GF-D8 (cell line): ENCODE data around the gene RAB36.

ENCODE experiments used
- DNase-seq: peaks from one replicate; lab custom pipeline; 2025; lab: John Stamatoyannopoulos, UW

RAB36 gene

GRCh38 chr22:23206915-23207314, 61.6 kb downstream of the RAB36 start:
- no peak for DNase-seq

GRCh38 chr22:23207729-23208393, 62.6 kb downstream of the RAB36 start:
- DNase-seq: no peak

GRCh38 chr22:23210428-23211170, 65.3 kb downstream of the RAB36 start:
- no peak for DNase-seq

DNA sequence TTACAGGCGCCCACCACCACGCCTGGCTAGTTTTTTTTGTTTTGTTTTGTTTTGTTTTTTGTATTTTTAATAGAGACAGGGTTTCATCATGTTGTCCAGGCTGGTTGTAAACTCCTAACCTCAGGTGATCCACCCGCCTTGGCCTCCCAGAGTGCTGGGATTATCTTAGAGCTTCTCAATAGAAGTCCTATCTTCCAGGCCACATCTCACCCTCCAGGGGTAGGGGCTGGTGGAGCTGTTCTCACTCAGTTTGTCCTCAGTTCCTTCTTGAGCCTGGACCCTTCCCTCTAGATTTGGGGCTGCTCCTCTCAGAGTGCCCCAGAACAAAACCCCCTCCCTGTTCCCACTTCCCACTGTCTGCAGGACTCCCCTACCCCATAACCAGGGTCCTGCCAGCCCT, 66.3 kb downstream of the RAB36 start:
- DNase-seq: no peak

DNA sequence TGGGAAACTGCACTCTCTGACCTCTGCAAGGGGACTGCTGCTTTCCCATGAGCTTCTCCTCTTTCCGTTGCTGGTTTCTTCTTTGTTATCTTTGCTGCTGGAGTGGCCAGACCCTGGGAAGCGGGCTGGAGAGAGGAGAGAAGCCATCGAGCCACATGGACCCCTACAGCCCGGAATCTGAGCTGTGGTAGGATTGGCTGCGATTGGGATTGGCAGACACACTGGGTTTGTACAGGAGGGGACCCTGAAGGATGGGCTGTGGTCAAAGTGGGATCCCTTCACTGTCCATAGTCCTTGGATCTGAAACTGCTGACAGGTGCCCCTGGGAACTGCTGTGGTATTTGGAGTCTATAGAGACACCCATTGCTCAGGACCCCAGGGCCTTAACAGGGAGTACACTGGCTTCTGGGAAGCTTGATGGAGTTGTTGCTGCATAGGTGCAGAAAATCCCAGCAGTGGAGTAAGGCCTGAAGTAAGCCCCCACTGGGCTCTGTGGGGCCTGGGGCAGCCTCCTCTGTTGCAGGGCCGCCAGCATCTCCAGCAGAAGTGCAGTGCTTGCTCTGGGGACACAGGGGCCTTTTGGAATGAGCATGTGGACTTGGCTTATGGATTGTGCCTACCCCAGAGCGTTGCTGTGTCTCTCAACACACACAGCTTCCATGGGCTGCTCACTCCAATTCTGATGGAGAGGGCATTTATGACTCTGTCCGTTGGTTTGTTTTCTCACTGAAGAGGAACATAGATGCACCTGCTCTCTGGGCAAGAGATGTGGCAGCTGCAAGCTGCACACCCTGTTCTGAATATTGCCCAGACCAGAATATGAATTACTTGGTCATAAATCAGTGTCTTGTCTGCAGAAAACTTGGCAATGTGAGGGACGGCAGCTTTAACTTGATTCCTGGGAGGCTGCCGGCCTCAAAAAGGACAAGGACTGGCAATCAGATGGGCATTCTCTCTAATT, 67.1 kb downstream of the RAB36 start:
- DNase-seq: peak; percentile 24

- DNase-seq: no peak
Observed at GRCh38 chr22:23213022-23213555, 67.8 kb downstream of the RAB36 start.

GRCh38 chr22:23213581-23214334, 68.5 kb downstream of the RAB36 start:
- DNase-seq: no peak
